Ureter (tissue), 1 donor: ENCODE data around the gene PLEKHG7. TPM values are rescaled to one million over a fixed set of nuclear protein-coding genes. Genes with fewer than 3 reads are reported as not detected.

Experiments used
- DNase-seq: peaks from one replicate; pipeline ENCODE4 v3.0.0-alpha.2; 2020; ENCODE audit warnings: low spot score
- total RNA-seq: library from RNA; stranded (reverse); gene quantifications from one replicate; pipeline ENCODE4 v1.2.4, GENCODE V29; 2023
- donor health status: DM: yes; HTN: yes; CAD: no.

PLEKHG7 gene
- total RNA-seq, 1 donor from 2014 or later = 4.2 TPM

- DNase-seq = no peak
These were observed 12.8 kb downstream of the PLEKHG7 start for GRCh38 chr12:92715625-92716024.

- no peak for DNase-seq
These were observed 14.4 kb downstream of the PLEKHG7 start for GRCh38 chr12:92717202-92717601.

GRCh38 chr12:92718483-92718990 is 15.7 kb downstream of the PLEKHG7 start:
- DNase-seq = no peak

- no peak for DNase-seq
These were observed 16.9 kb downstream of the PLEKHG7 start for GRCh38 chr12:92719674-92720073.

GRCh38 chr12:92721130-92721529 is 18.3 kb downstream of the PLEKHG7 start:
- DNase-seq = no peak

- DNase-seq = no peak
These were observed 18.9 kb downstream of the PLEKHG7 start for GRCh38 chr12:92721656-92722055.

- DNase-seq = no peak
These were observed 20.1 kb downstream of the PLEKHG7 start for GRCh38 chr12:92722897-92723296.

GRCh38 chr12:92726850-92727249 is 24.1 kb downstream of the PLEKHG7 start:
- DNase-seq = no peak

GRCh38 chr12:92729773-92730305 is 27.1 kb downstream of the PLEKHG7 start:
- DNase-seq = no peak

- DNase-seq = no peak
These were observed 28.0 kb downstream of the PLEKHG7 start for GRCh38 chr12:92730758-92731157.

- DNase-seq = no peak
These were observed 29.4 kb downstream of the PLEKHG7 start for GRCh38 chr12:92732216-92732615.

- DNase-seq = no peak
These were observed 29.9 kb downstream of the PLEKHG7 start for GRCh38 chr12:92732716-92733115.

- no peak for DNase-seq
These were observed 30.4 kb downstream of the PLEKHG7 start for GRCh38 chr12:92733181-92733580.

- no peak for DNase-seq
These were observed 30.9 kb downstream of the PLEKHG7 start for GRCh38 chr12:92733661-92734060.

- DNase-seq = no peak
These were observed 32.4 kb downstream of the PLEKHG7 start for GRCh38 chr12:92735131-92735721.

GRCh38 chr12:92736605-92737004 is 33.8 kb downstream of the PLEKHG7 start:
- DNase-seq = no peak

- DNase-seq = no peak
These were observed 35.4 kb downstream of the PLEKHG7 start for GRCh38 chr12:92737855-92738850.

GRCh38 chr12:92739113-92739512 is 36.3 kb downstream of the PLEKHG7 start:
- DNase-seq = no peak

- no peak for DNase-seq
These were observed 37.6 kb downstream of the PLEKHG7 start for GRCh38 chr12:92740411-92740810.

GRCh38 chr12:92743026-92743425 is 40.2 kb downstream of the PLEKHG7 start:
- DNase-seq = no peak

GRCh38 chr12:92745856-92746550 is 43.2 kb downstream of the PLEKHG7 start:
- peak; percentile 61 for DNase-seq

- DNase-seq = no peak
These were observed 44.4 kb downstream of the PLEKHG7 start for GRCh38 chr12:92747151-92747550.
